EH (cell line): ENCODE data around the gene SCFD2.

Experiments used
- DNase-seq: peaks from one replicate; pipeline ENCODE4 v3.0.0-alpha.2; 2015; ENCODE audit warnings: low read depth

SCFD2 gene

GRCh38 chr4:52954560-52955170, 411.2 kb downstream of the SCFD2 start:
- no peak for DNase-seq

GRCh38 chr4:52952540-52952939, 413.3 kb downstream of the SCFD2 start:
- no peak for DNase-seq

- DNase-seq: no peak
Observed at GRCh38 chr4:52951016-52951415, 414.8 kb downstream of the SCFD2 start.

GRCh38 chr4:52950226-52950625, 415.6 kb downstream of the SCFD2 start:
- no peak for DNase-seq

GRCh38 chr4:52949336-52949735, 416.5 kb downstream of the SCFD2 start:
- no peak for DNase-seq

DNA sequence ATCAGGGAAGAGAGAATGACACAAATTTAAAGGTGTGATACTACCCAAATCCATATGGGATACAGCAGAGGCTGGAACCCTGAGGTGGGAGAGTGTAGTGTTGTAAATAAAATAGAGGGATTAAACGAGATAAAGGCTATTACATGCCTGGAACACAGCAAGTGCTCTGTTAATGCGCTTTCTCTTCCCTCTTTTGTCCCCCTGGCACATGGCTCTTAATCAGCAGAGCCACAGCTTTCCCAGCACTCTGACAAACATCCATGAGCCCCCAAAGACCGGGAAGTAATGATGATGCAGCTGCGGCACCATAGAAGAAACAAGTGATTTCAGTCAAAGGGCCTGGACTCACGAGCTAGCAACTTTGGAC, 417.8 kb downstream of the SCFD2 start:
- no peak for DNase-seq

GRCh38 chr4:52947401-52948056, 418.3 kb downstream of the SCFD2 start:
- no peak for DNase-seq

- DNase-seq: no peak
Observed at GRCh38 chr4:52946855-52947254, 419.0 kb downstream of the SCFD2 start.

DNA sequence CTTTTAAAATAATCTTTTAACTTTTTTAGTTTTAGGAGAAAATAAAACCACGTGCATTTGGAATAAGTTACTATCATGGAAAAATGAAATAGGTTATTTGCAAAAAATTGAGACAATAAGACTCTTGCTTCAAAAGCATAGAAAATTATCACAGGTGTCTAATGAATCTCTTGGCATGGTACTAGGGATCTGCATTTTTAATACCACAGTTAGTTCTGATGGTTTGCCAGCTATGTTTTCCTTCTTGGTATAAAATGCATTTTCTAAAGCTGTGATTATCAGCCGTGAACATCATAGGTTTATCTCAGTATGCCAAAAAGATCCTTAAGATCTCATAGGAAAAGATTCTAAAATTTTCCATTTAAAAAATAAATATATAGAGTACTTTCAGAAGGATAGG, 419.9 kb downstream of the SCFD2 start:
- no peak for DNase-seq

DNA sequence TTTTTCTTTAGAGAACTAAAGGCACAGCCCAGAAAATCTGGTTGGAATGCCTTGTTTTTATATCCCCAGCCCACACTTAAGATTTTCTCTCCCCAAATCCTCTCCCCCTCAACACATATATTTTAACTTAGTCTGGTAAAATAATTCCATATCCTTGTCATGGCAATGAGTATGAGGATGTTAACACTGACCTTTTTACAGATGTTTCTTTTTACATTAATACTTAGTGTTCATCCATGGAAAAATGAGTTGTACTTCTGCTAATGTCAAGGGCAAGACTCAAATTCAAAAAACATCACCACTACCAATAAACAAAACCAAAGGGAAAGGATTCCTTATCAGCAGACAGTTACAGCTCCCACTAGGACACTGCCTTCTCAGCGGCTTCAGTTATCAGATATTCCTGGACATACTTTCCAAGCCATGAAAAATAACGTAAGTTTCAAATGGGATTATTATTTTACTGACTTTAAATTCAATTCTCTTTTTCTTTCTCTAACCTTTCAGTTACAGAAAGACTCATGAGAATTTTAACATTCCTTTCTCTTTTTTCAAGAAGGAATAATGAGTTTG, 420.4 kb downstream of the SCFD2 start:
- no peak for DNase-seq

GRCh38 chr4:52943677-52944076, 422.2 kb downstream of the SCFD2 start:
- DNase-seq: no peak

DNA sequence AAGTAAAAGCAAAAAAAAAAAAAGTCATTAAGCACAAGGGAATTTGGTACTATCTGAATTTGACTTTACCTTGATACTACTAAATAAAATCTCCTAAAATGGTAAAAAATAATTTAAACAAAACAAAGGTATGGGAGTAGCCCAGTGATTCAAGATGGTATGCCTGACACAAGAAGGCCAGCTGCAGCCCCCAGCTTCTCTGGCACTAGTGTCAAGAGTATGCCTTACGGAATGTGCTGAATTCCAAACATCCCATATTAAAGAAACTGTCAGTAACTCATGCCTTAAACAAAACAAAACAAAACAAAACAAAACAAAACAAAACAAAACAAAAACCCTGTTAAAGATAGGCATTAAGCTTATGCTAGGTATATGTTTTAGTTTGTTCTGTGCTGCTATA, 422.9 kb downstream of the SCFD2 start:
- no peak for DNase-seq

- no peak for DNase-seq
Observed at GRCh38 chr4:52941450-52941849, 424.4 kb downstream of the SCFD2 start.

- DNase-seq: no peak
Observed at GRCh38 chr4:52939739-52940138, 426.1 kb downstream of the SCFD2 start.

DNA sequence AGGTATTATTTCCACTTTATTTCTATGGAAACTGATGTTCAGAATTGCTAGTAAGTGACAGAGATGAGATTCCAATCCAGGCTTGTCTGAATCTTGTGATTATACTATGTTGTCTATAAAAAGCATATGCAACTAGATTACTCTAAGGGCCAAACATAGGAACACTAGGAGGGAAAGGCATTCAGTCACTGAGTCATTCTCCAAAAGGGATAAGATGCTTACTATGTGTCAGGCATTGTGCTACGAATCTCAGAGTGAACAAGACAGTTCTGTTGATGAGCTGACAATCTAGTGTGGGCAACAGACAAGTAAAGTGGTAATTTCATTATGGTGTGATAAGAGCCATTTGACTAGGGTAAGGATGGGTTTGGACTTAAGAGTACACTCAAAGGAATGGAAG, 426.5 kb downstream of the SCFD2 start:
- DNase-seq: no peak

- no peak for DNase-seq
Observed at GRCh38 chr4:52937829-52938228, 428.0 kb downstream of the SCFD2 start.

GRCh38 chr4:52936729-52937128, 429.1 kb downstream of the SCFD2 start:
- no peak for DNase-seq

DNA sequence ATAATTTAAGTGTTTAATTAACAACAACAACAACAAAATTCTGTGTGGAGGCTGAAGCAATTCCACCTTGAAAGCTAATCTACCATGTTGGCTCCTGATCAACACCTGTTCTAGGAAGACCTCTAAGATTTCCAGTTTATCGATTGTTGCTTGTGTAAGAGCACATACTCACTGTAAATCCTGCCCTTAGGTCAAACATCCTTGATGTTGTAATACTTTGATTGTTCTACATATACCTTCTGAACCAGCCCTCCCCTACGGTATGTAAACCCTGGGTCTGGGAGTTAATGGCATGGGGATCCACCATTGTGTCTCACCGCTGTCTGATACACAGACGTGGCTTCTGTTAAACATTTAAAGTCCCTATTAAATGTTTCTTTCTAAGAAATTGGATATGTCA, 430.5 kb downstream of the SCFD2 start:
- DNase-seq: no peak

DNA sequence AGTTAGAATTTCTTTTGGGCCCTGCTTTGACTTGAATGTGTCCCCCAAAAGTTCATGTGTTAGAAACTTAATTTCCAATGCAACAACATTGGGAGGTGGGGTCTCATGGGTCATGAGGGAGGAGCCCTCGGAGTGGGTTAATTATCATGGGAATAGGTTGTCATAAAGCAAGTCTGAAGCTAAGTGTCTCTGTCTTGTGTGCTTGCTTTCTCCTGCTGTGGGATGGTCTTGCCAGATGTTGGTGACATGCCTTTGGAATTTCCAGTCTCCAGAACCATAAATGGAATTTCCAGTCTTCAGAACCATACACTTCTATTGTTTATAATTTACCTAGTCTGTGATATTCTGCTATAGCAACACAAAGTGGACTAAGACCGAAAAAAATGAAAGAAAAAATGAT, 432.1 kb downstream of the SCFD2 start:
- no peak for DNase-seq

DNA sequence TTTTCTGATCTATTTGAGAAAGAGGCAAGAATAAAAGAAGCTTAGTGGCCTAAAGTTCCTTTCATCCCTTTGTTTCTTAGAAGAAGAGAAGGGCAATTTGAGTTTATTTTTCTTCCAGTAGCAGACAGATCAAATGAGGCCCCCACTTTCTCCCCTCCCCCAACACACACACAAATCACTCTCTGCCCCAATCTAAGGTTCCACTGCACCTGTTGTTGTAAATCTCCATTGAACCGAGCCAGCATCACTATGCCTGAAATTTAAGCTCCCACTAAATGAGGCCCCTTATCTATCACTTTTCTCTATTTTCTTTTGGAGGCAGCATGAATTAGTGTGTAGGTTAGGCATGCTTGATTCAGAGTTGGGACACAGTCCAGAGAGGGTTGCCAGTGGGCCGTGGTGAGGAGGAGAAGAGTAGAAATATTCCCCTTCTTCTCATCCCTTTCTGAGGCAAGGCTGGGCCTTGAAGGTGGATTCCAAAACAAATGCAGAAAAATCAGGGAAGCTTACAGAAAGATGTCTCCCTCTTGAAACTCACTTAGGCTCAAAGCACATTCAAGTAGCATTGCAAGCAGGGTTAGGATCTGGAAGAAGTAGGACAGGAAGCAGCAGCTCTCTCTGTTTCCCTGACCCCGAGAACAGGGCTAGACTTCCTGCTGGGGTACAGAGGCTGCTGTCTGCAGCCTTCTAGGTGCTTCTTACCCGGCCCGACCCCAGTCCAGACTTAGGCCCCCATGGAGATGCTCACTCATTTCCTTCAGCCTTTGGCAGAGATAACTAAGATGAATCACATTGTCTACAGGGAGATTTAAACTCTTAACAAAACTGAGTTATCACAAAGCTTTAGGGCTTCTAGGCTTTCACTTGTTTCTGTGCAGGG, 433.0 kb downstream of the SCFD2 start:
- peak; percentile 43 for DNase-seq

DNA sequence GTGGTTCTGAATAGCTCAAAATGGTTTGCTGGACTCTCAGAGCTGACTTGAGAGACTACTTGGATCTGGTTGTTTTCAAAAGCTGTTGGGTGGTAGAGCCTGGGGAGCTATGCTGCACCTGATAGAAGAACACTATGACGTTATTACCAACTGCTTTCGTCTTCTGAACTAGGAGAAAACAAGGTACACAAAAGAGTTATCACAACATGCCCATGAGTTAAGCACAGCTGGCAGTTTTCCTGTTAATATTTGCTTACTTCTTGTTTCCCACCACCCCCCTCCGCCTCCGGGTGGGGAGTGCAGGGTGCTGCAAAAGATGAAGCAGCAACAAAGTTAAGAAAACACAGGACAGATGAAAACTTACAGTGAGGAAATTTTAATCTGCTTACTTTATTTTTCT, 434.6 kb downstream of the SCFD2 start:
- no peak for DNase-seq

DNA sequence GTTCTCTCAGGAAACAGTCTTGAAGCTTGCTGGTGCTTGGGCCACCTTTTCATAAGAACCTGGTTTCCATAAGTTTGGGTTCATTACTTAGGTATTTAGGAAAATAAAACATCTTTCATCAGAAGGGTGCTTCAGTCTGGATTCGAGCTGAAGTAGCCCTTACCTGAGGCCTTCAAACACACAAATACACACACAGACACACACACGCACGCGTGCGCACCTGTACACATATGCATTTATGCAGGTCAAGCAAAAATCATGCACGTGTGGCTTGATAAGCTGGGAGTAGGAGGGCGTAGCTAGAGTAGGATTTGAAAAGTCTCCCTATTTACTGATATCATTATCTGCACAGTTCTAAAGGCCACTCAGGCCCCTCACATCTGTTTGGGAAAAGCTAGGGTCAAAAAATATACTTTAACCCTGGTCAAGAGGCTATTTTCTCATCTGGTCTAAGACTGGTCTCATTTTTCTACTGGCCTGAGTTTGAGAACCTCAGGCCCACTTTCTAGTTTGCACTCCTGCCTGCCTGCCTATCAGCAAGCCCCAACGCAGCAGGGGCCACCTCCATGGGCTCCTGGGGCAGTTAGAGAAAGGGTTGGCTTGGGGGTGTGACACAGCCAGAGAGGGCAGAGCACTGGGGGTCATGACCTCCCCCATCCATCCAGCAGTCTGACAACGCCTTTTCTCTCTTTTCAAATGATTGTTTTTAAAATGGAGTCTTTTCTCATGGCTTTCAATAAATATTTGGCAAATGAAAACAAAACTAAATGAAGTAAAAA, 439.5 kb downstream of the SCFD2 start:
- DNase-seq: no peak
